ENCODE data around the gene GOT1. TPM values are rescaled to one million over a fixed set of nuclear protein-coding genes. Genes with fewer than 3 reads are reported as not detected.

GOT1 gene
- total and polyA plus RNA-seq, 2 experiments from 2014 or later: 36.8 to 37.7 TPM

- no peaks in the 10 kb centered on the region for H3K27me3 ChIP-seq (ENCODE audit: insufficient read depth)
- DNase-seq (ENCODE audit: low spot score): peak; percentile 26
- no peaks in the 10 kb centered on the region for H3K9me2 ChIP-seq (ENCODE audit: insufficient read depth)
- 0 out of 2 replicates have a peak overlapping the region, but pooled peaks have one; percentile 6 for H3K4me3 ChIP-seq
- no peaks in the 10 kb centered on the region for H3K79me2 ChIP-seq (replicated peaks; ENCODE audit: insufficient read depth)
- no peaks in the 10 kb centered on the region for H3F3A ChIP-seq (replicated peaks; ENCODE audit: low read depth)
- Mint-ChIP-seq H3K4me3 (no peak overlapping the region; the same call in 2 of the 3 replicates), H3K36me3 (ENCODE audit: low read depth) (peaks cover 31% of the 10 kb centered on the region; the same call in 2 of the 3 replicates), H3K27ac (0 out of 2 replicates have a peak overlapping the region, but pooled peaks have one; percentile 76), H3K4me1 (peaks cover 47% of the 10 kb centered on the region), H3K9me3 (no peaks in the 10 kb centered on the region), H3K27me3 (ENCODE audit: insufficient read depth, low read depth, poor library complexity) (peaks cover 2% of the 10 kb centered on the region)
- peak overlapping the region; percentile 47; the same call in 1 of the 2 replicates for H3K27ac ChIP-seq (ENCODE audit: low read depth)
- ATAC-seq: peak; percentile 44
- H4K20me1 ChIP-seq (replicated peaks; ENCODE audit: insufficient read depth): no peaks in the 10 kb centered on the region
- H3K36me3 ChIP-seq (ENCODE audit: insufficient read depth): peaks cover 6% of the 10 kb centered on the region; the same call in 1 of the 2 replicates
- H2AFZ ChIP-seq: no peak overlapping the region
- TF ChIP-seq ZNF114 (CRISPR knock-in tag; IDR thresholded peaks at IDR 0.05) (no peak), STAT1 (IDR thresholded peaks at IDR 0.05; ENCODE audit: unreplicated experiment) (no peak), NANOG (IDR thresholded peaks at IDR 0.05; ENCODE audit: borderline replicate concordance) (no peak)
- H3K4me1 ChIP-seq (ENCODE audit: insufficient read depth): peaks cover 33% of the 10 kb centered on the region
- peak overlapping the region; percentile 59 for H3K4me2 ChIP-seq
These were observed 35.5 kb downstream of the GOT1 start for GRCh38 chr10:99394761-99395386.

- no peaks in the 10 kb centered on the region for H3K79me2 ChIP-seq (replicated peaks; ENCODE audit: insufficient read depth)
- DNase-seq (ENCODE audit: low spot score) (no peak), ATAC-seq (no peak; the same call in 2 of the 3 replicates)
- Mint-ChIP-seq H3K4me1 (peaks cover 47% of the 10 kb centered on the region), H3K27ac (no peak overlapping the region), H3K4me3 (peak overlapping the region; percentile 39; the same call in 1 of the 3 replicates), H3K27me3 (ENCODE audit: insufficient read depth, low read depth, poor library complexity) (peaks cover 2% of the 10 kb centered on the region), H3K36me3 (ENCODE audit: low read depth) (peaks cover 30% of the 10 kb centered on the region; the same call in 2 of the 3 replicates), H3K9me3 (no peaks in the 10 kb centered on the region)
- H3K4me3 ChIP-seq: no peak overlapping the region
- H3K36me3 ChIP-seq (ENCODE audit: insufficient read depth): peaks cover 6% of the 10 kb centered on the region; the same call in 1 of the 2 replicates
- peak overlapping the region; percentile 59 for H3K4me2 ChIP-seq
- H4K20me1 ChIP-seq (replicated peaks; ENCODE audit: insufficient read depth): no peaks in the 10 kb centered on the region
- H3K27me3 ChIP-seq (ENCODE audit: insufficient read depth): no peaks in the 10 kb centered on the region
- H3K27ac ChIP-seq (ENCODE audit: low read depth): no peak overlapping the region
- no peaks in the 10 kb centered on the region for H3F3A ChIP-seq (replicated peaks; ENCODE audit: low read depth)
- H3K4me1 ChIP-seq (ENCODE audit: insufficient read depth): peaks cover 33% of the 10 kb centered on the region
- no peak overlapping the region for H2AFZ ChIP-seq
- H3K9me2 ChIP-seq (ENCODE audit: insufficient read depth): no peaks in the 10 kb centered on the region
- TF ChIP-seq NANOG (IDR thresholded peaks at IDR 0.05; ENCODE audit: borderline replicate concordance) (no peak), REST (IDR thresholded peaks at IDR 0.05; ENCODE audit: unreplicated experiment) (no peak), EZH2phosphoT487 (IDR thresholded peaks at IDR 0.05; ENCODE audit: unreplicated experiment) (no peak), ZNF331 (CRISPR knock-in tag; IDR thresholded peaks at IDR 0.05; ENCODE audit: low read depth) (no peak), STAT1 (IDR thresholded peaks at IDR 0.05; ENCODE audit: unreplicated experiment) (no peak), ZNF114 (CRISPR knock-in tag; IDR thresholded peaks at IDR 0.05) (no peak), CREB1 (CRISPR knock-in tag; IDR thresholded peaks at IDR 0.05; ENCODE audit: low read depth) (no peak), EZH2 (IDR thresholded peaks at IDR 0.05; ENCODE audit: low read depth, unreplicated experiment) (no peak), CTCF (conservative IDR thresholded peaks at IDR 0.05; ENCODE audit: low read depth in 2 of 2) (no peak), POLR2AphosphoS5 (IDR thresholded peaks at IDR 0.05; ENCODE audit: low read depth) (no peak), JUNB (IDR thresholded peaks at IDR 0.05; ENCODE audit: unreplicated experiment) (no peak)
- TF ChIP-seq, protein P1, sequence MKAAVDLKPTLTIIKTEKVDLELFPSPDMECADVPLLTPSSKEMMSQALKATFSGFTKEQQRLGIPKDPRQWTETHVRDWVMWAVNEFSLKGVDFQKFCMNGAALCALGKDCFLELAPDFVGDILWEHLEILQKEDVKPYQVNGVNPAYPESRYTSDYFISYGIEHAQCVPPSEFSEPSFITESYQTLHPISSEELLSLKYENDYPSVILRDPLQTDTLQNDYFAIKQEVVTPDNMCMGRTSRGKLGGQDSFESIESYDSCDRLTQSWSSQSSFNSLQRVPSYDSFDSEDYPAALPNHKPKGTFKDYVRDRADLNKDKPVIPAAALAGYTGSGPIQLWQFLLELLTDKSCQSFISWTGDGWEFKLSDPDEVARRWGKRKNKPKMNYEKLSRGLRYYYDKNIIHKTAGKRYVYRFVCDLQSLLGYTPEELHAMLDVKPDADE (IDR thresholded peaks at IDR 0.05): no peak
These were observed 36.2 kb downstream of the GOT1 start for GRCh38 chr10:99394256-99394655.
